Ovary (tissue), 9 donors: Measurements from ENCODE around the gene MARCHF2. TPM values are rescaled to one million over a fixed set of nuclear protein-coding genes. Genes with fewer than 3 reads are reported as not detected.
A peak's percentile ranks its signal among the peaks of the same experiment; 100 is the strongest.
"Not testable (repeated sequence)": the region's sequence is repeated elsewhere in the genome, so short reads cannot be mapped to it uniquely, and the experiment has no call there.

ENCODE experiments used
- DNase-seq, 5 donors: peaks; one replicate each; pipeline ENCODE4 v3.0.0-alpha.2; 2019 to 2020
- H3K27ac ChIP-seq, 2 donors: fragments of 200-600 bp; one replicate each; pipeline versions ENCODE4 v1.5.1 to v1.8.0; 2019 to 2022
- H3K27me3 ChIP-seq: fragments of 200-600 bp; one replicate; pipeline ENCODE4 v1.8.0; 2022
- H3K36me3 ChIP-seq: fragments of 200-600 bp; sonication (generic); one replicate; pipeline ENCODE4 v1.5.1; 2019
- H3K4me1 ChIP-seq: one replicate; pipeline ENCODE4 v1.8.1; 2013; ENCODE audit warnings: mild to moderate bottlenecking, moderate library complexity; ENCODE audit not compliant: insufficient read depth
- H3K4me3 ChIP-seq: fragments of 200-600 bp; sonication (generic); one replicate; pipeline ENCODE4 v1.5.1; 2017
- H3K9me3 ChIP-seq, 2 donors: fragments of 200-600 bp in 1 of 2; sonication (generic) in 1 of 2; one replicate each; pipeline versions ENCODE4 v1.5.1 to v1.8.1; 2013 to 2019; ENCODE audit warnings: mild to moderate bottlenecking in 1 of 2, moderate library complexity in 1 of 2
- CTCF ChIP-seq, 3 donors: fragments of 450-650 bp in 2 of 3; fragments of 200-600 bp in 1 of 3; IDR thresholded peaks; one replicate each; pipeline versions ENCODE4 v1.5.1 to v1.8.0; 2016 to 2022; ENCODE audit warnings: antibody characterized with exemption in 3 of 3, mild to moderate bottlenecking in 1 of 3
- EP300 ChIP-seq: sonication (generic); formaldehyde crosslinking; IDR thresholded peaks from one replicate; pipeline ENCODE4 v1.6.1; 2017; ENCODE audit warnings: antibody characterized with exemption
- POLR2A ChIP-seq: fragments of 450-650 bp; IDR thresholded peaks from one replicate; pipeline ENCODE4 v1.6.1; 2017; ENCODE audit warnings: antibody characterized with exemption, mild to moderate bottlenecking, moderate library complexity
- WGBS, 3 donors: extraction: QIAGEN DNeasy Blood & Tissue Kit in 1 of 3; methylation state at CpG; one replicate each; pipeline versions ENCODE4 v1.1.5 to v1.1.7; 2013 to 2017; 5-methylcytosine and 5-hydroxymethylcytosine counted together
- intact Hi-C, 4 donors: fragments of 100-400 bp; cut with DNase I; formaldehyde crosslinking; loops; one replicate each; pipeline versions ENCODE4 v1.11.0 to v1.15.1; 2022 to 2023
- polyA plus RNA-seq, 2 donors: library from polyadenylated mRNA; stranded (reverse); fragments of 200-250 nt in 1 of 2; fragments of 350-450 nt in 1 of 2; fragmentation: Illumina TruSeq in 1 of 2; extraction: RNeasy Lipid Tissue Mini Kit (QIAGEN cat#74804) in 1 of 2; gene quantifications; one replicate each; pipeline ENCODE4 v1.2.3, GENCODE V29; 2013 to 2014
- total RNA-seq, 7 donors: library from RNA; depleted of rRNA in 2 of 7; stranded (reverse); fragments of >200 nt in 2 of 7; fragmentation: NEBNext Ultra II Directional in 3 of 7; extraction: Animal tissue kit (Norgen Biotek cat#: 25700) in 3 of 7; gene quantifications; one replicate each; pipeline versions ENCODE4 v1.1.0 to v1.2.4, GENCODE V29; 2016 to 2023
- donor health status: DM: no; HTN: no; CAD: no; lungs with moderate emphysema.
- donor health status: DM: no; HTN: no; CAD: no.
- donor health status: Bipolar disorder and iron deficiency.
- donor health status: DM: yes; HTN: yes; CAD: no.
- donor health status: DM: no; HTN: no; CAD: no.
- donor health status: DM: yes; HTN: yes; CAD: no.

The MARCHF2 gene
- total and polyA plus RNA-seq, 9 donors: 13.8 to 62.7 (median 24.7) TPM

GRCh38 chr19:8401981-8402411, 11.1 kb upstream of the MARCHF2 start:
- 94 to 95% (median 95%) methylated on average over 21 of the region's 21 CpGs for WGBS, 3 donors
- no peaks in the 10 kb centered on the region for H3K36me3 ChIP-seq
- H3K4me3 ChIP-seq: no peak overlapping the region
- no peaks in the 10 kb centered on the region for H3K27me3 ChIP-seq
- peaks cover 14% of the 10 kb centered on the region for H3K4me1 ChIP-seq
- no peak overlapping the region for H3K27ac ChIP-seq
- intact Hi-C loops: loop anchor here in 1 of 4 donors (10.0 kb wide), 1 partner anchor 103 kb away; the partner anchor contains the start of gene PRAM1
- DNase-seq: no peak
- no peaks in the 10 kb centered on the region for H3K9me3 ChIP-seq
- TF ChIP-seq CTCF (IDR thresholded peaks at IDR 0.05): no peak
- no peak for TF ChIP-seq EP300
- TF ChIP-seq POLR2A: no peak

GRCh38 chr19:8403098-8403819, 9.8 kb upstream of the MARCHF2 start:
- Histone ChIP-seq H3K36me3 (no peaks in the 10 kb centered on the region), H3K27me3 (no peaks in the 10 kb centered on the region)
- intact Hi-C loops: loop anchor here in 1 of 4 donors (10.0 kb wide), 1 partner anchor 102 kb away; the partner anchor contains the start of gene PRAM1

DNA sequence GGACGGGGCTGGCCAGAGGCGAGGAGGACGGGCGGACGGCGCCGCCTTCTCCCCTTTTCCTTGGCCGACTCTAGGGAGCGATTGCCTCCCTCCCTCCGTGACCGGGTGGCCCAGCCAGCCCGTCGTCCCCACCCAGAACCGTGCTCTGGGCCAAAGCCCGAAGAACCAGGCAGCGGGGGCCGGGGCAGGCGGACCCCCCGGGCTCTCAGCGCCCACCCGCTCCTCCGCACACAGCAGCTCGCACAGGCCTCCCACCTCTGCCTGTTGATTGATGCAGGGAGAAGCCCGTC, 9.3 kb upstream of the MARCHF2 start:
- 31 to 81% (median 65%) methylated on average over 23 to 24 of the region's 24 CpGs for WGBS, 3 donors
- Histone ChIP-seq H3K27ac (peak overlapping the region in 1 of 2 donors; percentile 38), H3K4me3 (no peak overlapping the region), H3K4me1 (peaks cover 7% of the 10 kb centered on the region), H3K36me3 (no peaks in the 10 kb centered on the region), H3K27me3 (no peaks in the 10 kb centered on the region), H3K9me3 (no peaks in the 10 kb centered on the region)
- no peak for TF ChIP-seq CTCF (IDR thresholded peaks at IDR 0.05)
- DNase-seq: peak in 1 of 5 donors; percentile 47
- intact Hi-C loops: loop anchor here in 1 of 4 donors (10.0 kb wide), 1 partner anchor 101 kb away; the partner anchor contains the start of gene PRAM1

More at GRCh38 chr19:8403098-8403819, 9.8 kb upstream of the MARCHF2 start:
- Histone ChIP-seq H3K9me3 (no peaks in the 10 kb centered on the region), H3K4me1 (peaks cover 8% of the 10 kb centered on the region), H3K27ac (peak overlapping the region in 1 of 2 donors; percentile 38), H3K4me3 (no peak overlapping the region)
- peak in 1 of 5 donors; percentile 56 for DNase-seq
- TF ChIP-seq POLR2A: no peak
- no peak for TF ChIP-seq CTCF (IDR thresholded peaks at IDR 0.05)
- no peak for TF ChIP-seq EP300
- WGBS, 3 donors: 57 to 90% (median 61%) methylated on average over 43 to 44 of the region's 44 CpGs

DNA sequence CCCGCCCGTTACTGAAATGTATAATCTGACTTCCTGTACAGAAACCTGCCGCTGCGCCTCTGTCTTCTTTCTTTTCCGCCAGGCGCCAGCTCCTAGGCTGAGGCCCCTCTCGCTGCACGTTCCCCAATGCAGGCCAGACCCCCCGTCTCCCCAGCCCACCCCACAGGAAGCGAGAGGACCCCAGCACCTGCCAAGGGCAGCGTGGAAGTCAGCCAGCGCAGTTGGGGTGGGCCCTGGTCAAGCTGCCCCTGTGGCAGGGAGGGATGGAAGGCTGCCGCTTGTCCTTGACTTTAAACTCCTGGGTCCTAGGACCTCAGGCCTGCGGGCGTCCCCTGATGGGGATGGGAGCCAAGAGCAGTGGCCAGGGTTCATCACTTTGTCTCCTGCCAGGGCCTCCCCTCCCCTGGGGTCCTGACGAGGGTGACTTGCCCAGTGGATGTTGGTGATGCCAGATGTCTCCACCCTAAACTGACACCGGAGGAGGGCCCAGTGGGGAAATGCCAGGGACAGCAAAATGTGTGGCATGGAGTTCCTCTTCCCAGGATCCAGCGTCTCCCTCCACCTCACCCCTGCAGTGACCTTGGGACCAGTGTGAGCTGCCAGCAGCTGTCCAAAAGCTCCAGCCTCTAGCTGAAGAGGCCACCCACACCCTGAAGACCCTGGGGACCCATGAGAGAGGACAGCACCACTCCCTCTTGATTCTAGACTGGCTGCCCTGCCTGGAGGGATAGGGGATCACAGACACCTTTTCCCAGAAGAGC, 8.5 kb upstream of the MARCHF2 start:
- intact Hi-C loops: loop anchor here in 1 of 4 donors (10.0 kb wide), 1 partner anchor 100 kb away; the partner anchor contains the start of gene PRAM1
- Histone ChIP-seq H3K9me3 (no peaks in the 10 kb centered on the region), H3K4me3 (no peak overlapping the region), H3K27ac (peak overlapping the region in 1 of 2 donors; percentile 38), H3K36me3 (no peaks in the 10 kb centered on the region), H3K27me3 (no peaks in the 10 kb centered on the region), H3K4me1 (peaks cover 7% of the 10 kb centered on the region)
- WGBS, 3 donors: 47 to 79% (median 62%) methylated on average over 18 of the region's 18 CpGs
- peak in 3 of 5 donors; percentile 36 to 63 (median 55) for DNase-seq
- TF ChIP-seq POLR2A (no peak), EP300 (no peak), CTCF (IDR thresholded peaks at IDR 0.05) (no peak)

DNA sequence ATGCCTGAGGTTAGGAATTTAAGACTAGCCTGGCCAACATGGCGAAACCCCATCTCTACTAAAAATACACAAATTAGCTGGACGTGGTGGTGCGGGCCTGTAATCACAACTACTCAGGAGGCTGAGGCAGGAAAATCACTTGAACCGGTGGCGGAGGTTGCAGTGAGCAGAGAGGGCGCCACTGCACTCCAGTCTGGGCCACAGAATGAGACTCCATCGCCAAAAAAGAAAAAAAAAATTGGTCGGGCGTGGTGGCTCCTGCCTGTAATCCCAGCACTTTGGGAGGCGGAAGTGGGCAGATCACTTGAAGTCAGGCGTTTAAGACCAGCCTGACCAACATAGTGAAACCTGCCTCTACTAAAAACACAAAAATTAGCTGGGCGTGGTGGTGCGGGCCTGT, 2.4 kb upstream of the MARCHF2 start:
- not testable (repeated sequence) for H3K4me3 ChIP-seq, H3K36me3 ChIP-seq, H3K27me3 ChIP-seq, H3K4me1 ChIP-seq, DNase-seq, H3K9me3 ChIP-seq, H3K27ac ChIP-seq
- intact Hi-C loops: loop anchor here in 1 of 4 donors (5.0 kb wide), 1 partner anchor 97 kb away; no protein-coding TSS in a partner anchor
- WGBS, 3 donors: 82 to 90% (median 82%) methylated on average over 13 of the region's 13 CpGs
